ENCODE measurements around the gene GPR137B. TPM values are rescaled to one million over a fixed set of nuclear protein-coding genes. Genes with fewer than 3 reads are reported as not detected.
"Not testable (repeated sequence)": the region's sequence is repeated elsewhere in the genome, so short reads cannot be mapped to it uniquely, and the experiment has no call there.

Gene GPR137B
- total RNA-seq, 2 donors from 2014 or later = 3.8 to 6.8 TPM

DNA sequence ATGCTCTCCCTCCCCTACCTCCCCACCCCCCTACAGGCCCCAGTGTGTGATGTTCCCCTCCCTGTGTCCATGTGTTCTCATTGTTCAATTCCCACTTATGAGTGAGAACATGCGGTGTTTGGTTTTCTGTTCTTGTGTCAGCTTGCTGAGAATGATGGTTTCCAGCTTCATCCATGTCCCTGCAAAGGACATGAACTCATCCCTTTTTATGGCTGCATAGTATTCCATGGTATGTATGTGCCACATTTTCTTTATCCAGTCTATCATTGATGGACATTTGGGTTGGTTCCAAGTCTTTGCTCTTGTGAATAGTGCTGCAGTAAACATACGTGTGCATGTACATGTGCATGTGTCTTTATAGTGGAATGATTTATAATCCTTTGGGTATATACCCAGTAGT, 44.1 kb downstream of the GPR137B start:
- not testable (repeated sequence) for ATAC-seq; DNase-seq (ENCODE audit: low spot score in 2 of 2); H3K27ac Mint-ChIP-seq
- Mint-ChIP-seq H3K9me3 (peaks cover 18 to 27% of the 10 kb centered on the region in 2 donors), H3K36me3 (peaks cover 46 to 48% of the 10 kb centered on the region in 2 donors)

DNA sequence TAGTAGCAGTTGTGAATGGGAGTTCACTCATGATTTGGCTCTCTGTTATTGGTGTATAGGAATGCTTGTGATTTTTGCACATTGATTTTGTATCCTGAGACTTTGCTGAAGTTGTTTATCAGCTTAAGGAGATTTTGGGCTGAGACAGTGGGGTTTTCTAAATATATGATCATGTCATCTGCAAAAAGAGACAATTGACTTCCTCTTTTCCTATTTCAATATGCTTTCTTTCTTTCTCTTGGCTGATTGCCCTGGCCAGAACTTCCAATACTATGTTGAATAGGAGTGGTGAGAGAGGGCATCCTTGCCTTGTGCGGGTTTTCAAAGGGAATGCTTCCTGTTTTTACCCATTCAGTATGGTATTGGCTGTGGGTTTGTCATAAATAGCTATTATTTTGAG, 45.7 kb downstream of the GPR137B start:
- not testable (repeated sequence) for DNase-seq (ENCODE audit: low spot score in 2 of 2); ATAC-seq; H3K27ac Mint-ChIP-seq
- Mint-ChIP-seq H3K36me3 (peaks cover 48 to 49% of the 10 kb centered on the region in 2 donors), H3K9me3 (peaks cover 18 to 27% of the 10 kb centered on the region in 2 donors)

DNA sequence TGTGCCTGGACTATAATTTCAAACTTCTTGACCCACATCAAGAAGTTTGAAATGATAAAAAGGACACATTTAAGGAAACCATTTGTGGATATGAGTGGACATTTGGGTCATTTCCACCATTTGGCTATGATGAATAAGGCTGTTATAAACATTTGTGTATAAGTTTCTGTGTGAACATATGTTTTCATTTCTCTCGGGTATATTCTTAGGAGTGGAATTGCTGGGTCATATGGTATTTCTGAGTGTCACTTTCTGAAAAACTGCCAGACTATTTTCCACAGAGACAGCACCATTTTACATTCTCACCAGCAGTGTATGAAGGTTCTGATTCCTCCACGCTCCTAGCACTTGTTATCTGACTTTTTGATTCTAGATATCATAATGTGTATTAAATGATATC, 50.8 kb downstream of the GPR137B start:
- Mint-ChIP-seq H3K36me3 (peaks cover 62 to 73% of the 10 kb centered on the region in 2 donors), H3K27ac (no peak overlapping the region), H3K9me3 (peaks cover 30% of the 10 kb centered on the region in 2 donors)
- no peak for ATAC-seq
- no peak for DNase-seq (ENCODE audit: low spot score in 2 of 2)

DNA sequence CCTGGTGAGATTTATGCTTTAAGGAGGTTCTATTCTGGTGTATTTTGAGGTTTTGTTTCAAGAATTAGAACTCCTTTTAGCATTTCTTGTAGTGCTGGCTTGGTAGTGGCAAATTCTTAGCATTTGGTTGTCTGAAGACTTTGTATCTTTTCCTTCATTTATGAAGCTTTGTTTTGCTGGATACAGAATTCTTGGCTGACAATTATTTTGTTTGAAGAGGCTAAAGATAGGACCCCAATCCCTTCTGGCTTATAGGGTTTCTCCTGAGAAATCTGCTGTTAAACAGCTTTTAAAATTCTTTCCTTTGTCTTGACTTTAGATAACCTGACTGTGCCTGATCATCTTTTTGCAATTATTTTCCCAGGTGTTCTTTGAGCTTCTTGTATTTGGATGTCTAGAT, 58.6 kb downstream of the GPR137B start:
- Mint-ChIP-seq H3K9me3 (peaks cover 37 to 46% of the 10 kb centered on the region in 2 donors), H3K27ac (no peak overlapping the region), H3K36me3 (peaks cover 55 to 80% of the 10 kb centered on the region in 2 donors)
- DNase-seq (ENCODE audit: low spot score in 2 of 2) (no peak), ATAC-seq (no peak)

DNA sequence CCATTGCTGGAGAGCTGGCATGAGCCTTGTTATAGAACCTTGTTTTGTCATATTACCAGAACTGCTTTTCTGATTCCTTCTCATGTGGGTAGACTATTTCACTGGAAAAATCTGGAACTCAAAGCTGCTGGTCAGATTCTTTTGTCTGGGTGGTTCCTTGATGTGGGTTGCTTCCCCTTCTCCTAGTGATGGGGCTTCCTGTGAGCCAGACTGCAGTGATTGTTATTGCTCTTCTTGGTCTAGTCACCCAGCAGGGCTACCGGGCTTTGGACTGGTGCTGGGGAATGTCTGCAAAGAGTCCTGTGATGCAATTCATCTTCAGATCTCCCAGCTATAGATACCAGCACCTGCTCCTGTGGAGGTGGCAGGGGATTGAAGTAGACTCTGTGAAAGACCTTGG, 59.4 kb downstream of the GPR137B start:
- peaks cover 37 to 46% of the 10 kb centered on the region in 2 donors for H3K9me3 Mint-ChIP-seq
- ATAC-seq = no peak
- H3K27ac Mint-ChIP-seq = peak overlapping the region in 1 of 2 donors; percentile 51
- no peak for DNase-seq (ENCODE audit: low spot score in 2 of 2)
- peaks cover 54 to 77% of the 10 kb centered on the region in 2 donors for H3K36me3 Mint-ChIP-seq

DNA sequence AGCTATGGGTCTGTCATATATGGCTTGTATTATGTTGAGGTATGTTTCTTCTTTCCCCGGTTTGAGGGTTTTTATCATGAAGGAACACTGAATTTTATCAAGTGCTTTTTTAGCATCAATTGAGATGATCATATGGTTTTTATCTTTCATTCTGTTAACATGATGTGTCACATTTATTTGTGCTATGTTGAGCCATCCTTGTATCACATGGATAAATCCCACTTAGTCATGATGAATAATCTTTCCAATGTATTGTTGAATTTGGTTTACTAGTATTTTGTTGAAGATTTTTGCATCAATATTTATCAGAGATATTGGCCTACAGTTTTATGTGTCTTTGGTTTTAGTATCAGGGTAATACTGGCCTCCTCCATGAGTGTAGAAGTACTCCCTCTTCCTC, 61.7 kb downstream of the GPR137B start:
- no peak overlapping the region for H3K27ac Mint-ChIP-seq
- H3K36me3 Mint-ChIP-seq = peaks cover 44 to 56% of the 10 kb centered on the region in 2 donors
- peaks cover 31 to 35% of the 10 kb centered on the region in 2 donors for H3K9me3 Mint-ChIP-seq

DNA sequence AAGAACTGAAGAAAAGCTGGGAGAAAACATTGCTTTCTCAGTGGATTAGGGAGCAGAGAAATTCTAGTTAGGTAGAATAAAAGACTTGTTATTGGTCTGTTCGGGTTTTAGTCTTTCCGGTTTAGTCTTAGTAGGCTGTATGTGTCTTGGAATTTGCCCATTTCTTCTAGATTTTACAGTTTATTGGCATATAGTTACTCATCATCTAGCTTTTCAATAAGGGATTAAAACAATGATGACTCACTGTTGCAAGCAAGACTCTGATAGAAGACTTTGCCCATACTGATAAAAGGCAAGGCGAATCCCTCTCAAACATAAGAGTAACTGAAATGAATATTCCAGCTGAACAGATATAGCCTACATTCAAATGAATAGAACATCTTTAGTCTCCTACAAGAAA, 62.3 kb downstream of the GPR137B start:
- H3K27ac Mint-ChIP-seq = no peak overlapping the region

More for the DNA sequence above, 61.7 kb downstream of the GPR137B start:
- ATAC-seq (no peak), DNase-seq (ENCODE audit: low spot score in 2 of 2) (no peak)

DNA sequence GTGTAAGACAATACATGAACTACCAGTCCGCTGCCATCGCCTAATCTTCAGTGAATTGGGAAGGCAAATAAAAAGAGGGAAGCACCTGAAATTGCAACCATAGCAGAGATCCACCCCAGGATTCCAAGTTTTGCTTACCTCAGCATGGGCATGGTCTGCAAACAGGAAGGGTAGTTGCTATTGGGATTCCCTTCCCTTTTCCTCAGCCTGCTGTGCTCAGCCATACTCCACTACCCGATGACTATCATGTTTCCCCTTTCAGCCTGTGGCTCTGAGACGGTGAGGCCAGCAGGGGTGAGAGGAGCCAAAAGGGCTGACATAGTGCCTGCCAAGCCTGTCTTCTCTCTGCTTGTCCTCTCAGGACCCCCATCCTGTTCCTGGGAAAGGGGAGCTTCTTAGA, 64.2 kb downstream of the GPR137B start:
- ATAC-seq (no peak), DNase-seq (ENCODE audit: low spot score in 2 of 2) (no peak)
- Mint-ChIP-seq H3K36me3 (peaks cover 29 to 34% of the 10 kb centered on the region in 2 donors), H3K27ac (no peak overlapping the region), H3K9me3 (peaks cover 11 to 15% of the 10 kb centered on the region in 2 donors)

More for the DNA sequence above, 62.3 kb downstream of the GPR137B start:
- H3K9me3 Mint-ChIP-seq = peaks cover 27 to 31% of the 10 kb centered on the region in 2 donors
- ATAC-seq (no peak), DNase-seq (ENCODE audit: low spot score in 2 of 2) (no peak)
- H3K36me3 Mint-ChIP-seq = peaks cover 44 to 50% of the 10 kb centered on the region in 2 donors

DNA sequence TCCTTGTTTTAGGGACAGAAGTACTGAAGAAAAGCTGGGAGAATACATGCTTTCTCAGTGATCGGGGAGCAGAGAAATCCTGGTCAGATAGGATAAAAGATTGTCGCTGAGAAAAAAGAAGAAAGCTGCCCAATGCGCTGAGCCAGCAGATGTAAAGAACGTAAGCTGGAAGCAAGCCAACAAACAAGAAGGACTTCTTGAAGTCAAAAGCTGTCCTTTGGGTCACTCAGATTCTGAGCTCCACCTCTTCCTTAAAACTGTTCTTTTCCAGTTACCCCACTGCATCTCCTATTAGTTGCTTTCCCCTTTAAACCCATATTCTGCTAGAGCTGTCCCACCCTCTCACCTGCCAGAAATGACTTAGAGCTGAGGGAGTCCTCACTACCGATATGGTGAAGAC, 64.8 kb downstream of the GPR137B start:
- no peak overlapping the region for H3K27ac Mint-ChIP-seq
- H3K36me3 Mint-ChIP-seq = peaks cover 23 to 28% of the 10 kb centered on the region in 2 donors
- DNase-seq (ENCODE audit: low spot score in 2 of 2) (no peak), ATAC-seq (no peak)
- H3K9me3 Mint-ChIP-seq = peaks cover 7 to 10% of the 10 kb centered on the region in 2 donors

DNA sequence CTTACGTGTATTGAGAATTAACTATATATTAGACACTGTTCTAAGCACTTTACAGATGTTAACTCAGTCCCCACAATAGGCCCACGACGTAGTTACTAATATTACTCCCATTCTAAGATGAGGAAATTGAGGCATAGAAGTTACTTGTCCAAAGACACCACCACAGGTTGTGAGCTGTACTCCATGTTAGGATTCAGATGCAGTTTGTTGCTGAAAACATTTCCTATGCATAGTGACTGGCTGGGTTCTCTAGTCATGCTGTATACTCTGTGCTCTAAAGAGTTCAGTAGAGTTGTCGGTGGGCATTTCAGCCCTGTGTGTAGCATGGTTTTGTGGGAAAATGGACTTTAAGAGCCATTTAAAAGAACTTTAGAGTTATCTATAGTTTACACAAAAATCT, 65.2 kb downstream of the GPR137B start:
- ATAC-seq (no peak), DNase-seq (ENCODE audit: low spot score in 2 of 2) (no peak)
- Mint-ChIP-seq H3K27ac (no peak overlapping the region), H3K9me3 (peaks cover 7 to 8% of the 10 kb centered on the region in 2 donors), H3K36me3 (peaks cover 19 to 23% of the 10 kb centered on the region in 2 donors)

DNA sequence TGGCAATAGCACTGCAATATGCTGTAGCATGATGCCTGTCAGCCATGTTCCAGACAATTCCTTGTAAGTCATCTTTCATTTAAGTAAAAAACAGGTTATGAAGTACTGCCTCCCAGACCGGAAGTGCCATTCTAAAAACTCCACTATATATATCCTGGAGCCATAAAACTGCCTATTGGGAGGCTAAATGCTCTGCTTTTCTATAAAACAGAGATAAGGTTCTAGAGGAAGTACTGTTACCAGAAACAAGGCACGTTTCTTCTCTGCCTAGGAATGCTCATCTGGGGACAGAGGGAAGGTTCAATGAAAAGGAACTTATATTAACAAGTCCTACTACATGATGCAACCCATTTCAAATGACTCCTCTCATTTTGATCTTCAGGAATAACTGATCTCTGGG, 66.8 kb downstream of the GPR137B start:
- Mint-ChIP-seq H3K9me3 (no peaks in the 10 kb centered on the region), H3K36me3 (peaks cover 5 to 14% of the 10 kb centered on the region in 2 donors), H3K27ac (no peak overlapping the region)
- DNase-seq (ENCODE audit: low spot score in 2 of 2) (no peak), ATAC-seq (no peak)

DNA sequence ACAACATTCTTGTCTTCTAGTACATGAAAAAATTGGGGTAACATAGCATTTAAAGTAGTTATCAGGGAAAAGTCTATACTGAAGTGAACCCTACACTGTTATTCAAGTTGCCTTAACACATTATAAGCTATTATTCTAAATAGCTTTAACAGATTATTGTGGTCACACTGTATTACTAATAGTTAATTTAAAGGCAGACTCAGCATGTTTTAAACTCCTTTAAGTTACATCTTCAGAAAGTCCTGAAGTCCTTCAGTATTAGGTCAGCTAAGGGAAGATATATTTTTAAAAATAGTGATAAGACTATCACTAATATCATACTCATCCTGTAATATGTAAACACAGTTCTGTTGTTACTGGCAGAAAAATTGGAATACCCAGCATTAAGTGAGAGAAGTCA, 67.4 kb downstream of the GPR137B start:
- ATAC-seq (no peak), DNase-seq (ENCODE audit: low spot score in 2 of 2) (no peak)
- no peaks in the 10 kb centered on the region for H3K9me3 Mint-ChIP-seq
- no peak overlapping the region for H3K27ac Mint-ChIP-seq
- peaks cover 5 to 14% of the 10 kb centered on the region in 2 donors for H3K36me3 Mint-ChIP-seq

DNA sequence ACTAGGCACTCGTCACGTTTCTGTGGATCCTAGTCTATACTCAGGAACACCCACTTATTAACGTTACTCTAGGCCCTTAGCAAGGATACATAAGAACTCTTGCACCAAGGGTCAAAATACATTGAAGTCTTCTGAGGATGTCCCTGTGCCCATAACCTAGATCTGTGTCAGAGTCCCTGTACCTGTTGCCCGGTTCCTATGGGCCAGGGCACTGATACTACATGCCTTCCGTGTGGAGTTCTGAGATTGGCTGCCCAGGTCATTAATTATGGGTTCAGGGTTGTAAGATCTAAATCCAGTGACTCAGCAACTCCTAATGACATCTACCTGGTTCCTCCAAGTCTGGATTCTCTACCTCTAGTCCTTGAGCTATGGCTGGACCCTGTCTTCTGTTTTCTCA, 69.5 kb downstream of the GPR137B start:
- no peak for DNase-seq (ENCODE audit: low spot score in 2 of 2)
- Mint-ChIP-seq H3K27ac (no peak overlapping the region), H3K36me3 (peaks cover 5 to 10% of the 10 kb centered on the region in 2 donors), H3K9me3 (no peaks in the 10 kb centered on the region)
- ATAC-seq = no peak

DNA sequence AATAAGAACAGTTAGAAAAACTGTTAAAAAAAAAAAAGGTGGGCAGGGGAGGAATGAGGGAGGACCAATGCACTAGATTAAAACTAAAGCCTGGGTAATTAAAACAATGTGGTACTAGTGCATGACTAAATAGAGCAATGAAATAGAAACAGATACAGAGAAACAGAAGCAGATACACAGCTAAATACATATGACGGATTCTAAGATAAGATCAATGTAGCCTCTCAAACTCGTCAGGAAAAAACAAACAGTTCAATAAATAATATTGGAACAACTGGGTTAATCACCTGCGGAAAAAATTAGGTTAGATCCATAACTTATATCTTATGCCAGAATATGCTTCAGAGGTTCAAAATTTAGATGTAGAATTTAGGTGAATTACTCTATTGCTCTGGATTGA, 71.2 kb downstream of the GPR137B start:
- peak in 1 of 2 donors; percentile 39 for ATAC-seq
- H3K27ac Mint-ChIP-seq = no peak overlapping the region
- peaks cover 5 to 10% of the 10 kb centered on the region in 2 donors for H3K36me3 Mint-ChIP-seq
- no peaks in the 10 kb centered on the region for H3K9me3 Mint-ChIP-seq
- DNase-seq (ENCODE audit: low spot score in 2 of 2) = no peak

DNA sequence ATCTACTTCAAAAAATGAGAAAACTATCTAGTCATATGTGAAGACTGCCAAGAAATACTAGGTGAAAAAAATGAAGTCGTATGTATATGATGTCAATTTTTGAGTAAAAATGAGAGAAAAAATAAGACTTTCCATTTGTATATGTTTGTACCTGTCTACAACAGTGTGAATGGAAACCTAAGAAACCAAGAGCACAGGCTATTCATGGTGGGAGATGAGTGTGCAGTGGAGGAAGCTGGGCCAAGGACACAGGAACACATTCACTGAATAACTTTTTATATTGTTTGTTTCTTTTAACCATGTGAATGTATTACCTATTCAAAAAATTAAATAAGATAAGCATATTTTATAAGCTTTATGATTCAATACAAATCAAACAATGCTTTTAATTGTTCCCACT, 72.4 kb downstream of the GPR137B start:
- DNase-seq (ENCODE audit: low spot score in 2 of 2) = peak in 1 of 2 donors; percentile 11
- no peaks in the 10 kb centered on the region for H3K9me3 Mint-ChIP-seq
- peaks cover 0 to 10% of the 10 kb centered on the region in 2 donors for H3K36me3 Mint-ChIP-seq
- peak; percentile 16 to 98 for ATAC-seq
- H3K27ac Mint-ChIP-seq = no peak overlapping the region

DNA sequence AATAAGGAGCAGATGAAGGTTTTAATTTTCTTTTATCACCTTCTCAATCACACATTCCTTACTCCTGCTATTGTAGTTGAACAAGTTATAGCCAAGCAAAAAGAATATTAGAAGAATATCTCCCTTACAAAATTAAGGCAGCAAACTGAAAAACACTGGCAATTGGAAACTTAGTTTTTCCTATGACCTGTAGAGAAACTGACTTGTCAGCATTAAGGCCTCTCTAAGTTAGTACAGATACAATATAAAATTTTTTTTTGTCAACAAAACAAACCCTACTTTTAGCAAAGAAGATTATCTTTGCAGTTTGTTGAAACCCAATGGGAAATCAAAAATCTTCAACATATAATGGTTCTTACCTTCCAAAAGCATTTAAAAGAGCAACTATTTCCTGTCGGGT, 78.1 kb downstream of the GPR137B start:
- no peak for ATAC-seq
- H3K9me3 Mint-ChIP-seq = no peaks in the 10 kb centered on the region
- H3K27ac Mint-ChIP-seq = no peak overlapping the region
- no peaks in the 10 kb centered on the region for H3K36me3 Mint-ChIP-seq
- no peak for DNase-seq (ENCODE audit: low spot score in 2 of 2)

DNA sequence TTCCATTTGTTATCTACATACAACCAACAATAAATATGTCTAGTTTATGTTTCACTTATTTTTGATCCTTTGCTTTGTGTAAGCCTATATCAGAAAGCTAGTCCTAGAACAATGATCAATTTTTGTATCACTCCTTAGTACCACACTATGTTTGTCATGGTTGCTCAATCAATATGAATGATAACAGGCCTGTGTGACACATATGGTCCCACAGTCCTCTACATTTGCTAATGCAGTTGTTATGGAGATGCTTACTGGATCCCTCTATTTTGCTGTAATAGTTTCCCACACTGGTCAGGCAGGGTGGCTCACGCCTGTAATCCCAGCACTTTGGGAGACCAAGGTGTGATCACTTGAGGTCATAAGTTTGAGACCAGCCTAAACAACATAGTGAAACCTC, 80.3 kb downstream of the GPR137B start:
- Mint-ChIP-seq H3K27ac (no peak overlapping the region), H3K36me3 (no peaks in the 10 kb centered on the region), H3K9me3 (no peaks in the 10 kb centered on the region)
- ATAC-seq (no peak), DNase-seq (ENCODE audit: low spot score in 2 of 2) (no peak)

DNA sequence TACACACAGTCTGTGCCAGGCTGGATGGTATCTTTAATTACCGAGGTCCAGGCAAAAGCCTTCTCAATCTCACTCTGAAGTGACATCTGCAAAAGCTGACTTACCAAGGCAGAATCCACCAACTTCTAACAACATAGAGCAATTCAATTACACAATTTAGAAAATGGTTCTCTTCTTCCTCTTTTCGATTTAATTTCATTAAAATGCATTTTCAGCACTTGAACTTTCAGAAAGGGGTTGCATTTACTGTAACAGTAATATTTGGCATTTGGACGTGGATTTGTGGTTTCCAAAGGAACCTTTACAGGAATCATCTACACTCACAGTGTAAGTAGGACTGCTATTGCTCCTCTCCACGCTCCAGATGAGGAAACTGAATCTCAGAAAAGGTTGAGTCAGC, 86.1 kb downstream of the GPR137B start:
- Mint-ChIP-seq H3K27ac (no peak overlapping the region), H3K36me3 (no peaks in the 10 kb centered on the region)
- DNase-seq (ENCODE audit: low spot score in 2 of 2) = no peak

More for the DNA sequence above, 86.1 kb downstream of the GPR137B start:
- no peak for ATAC-seq
- no peaks in the 10 kb centered on the region for H3K9me3 Mint-ChIP-seq

All from activated naive CD4-positive, alpha-beta T cell treated with anti-CD3 and anti-CD28 coated beads, Interleukin-2, amount 50 U/mL, for 72 hours (primary cell).